ENCODE measurements around the gene RFLNA. TPM values are rescaled to one million over a fixed set of nuclear protein-coding genes. Genes with fewer than 3 reads are reported as not detected.

The RFLNA gene
- total and polyA plus RNA-seq, 5 donors = 0.22 to 0.82 (median 0.61) TPM

- Histone ChIP-seq H3K27me3 (ENCODE audit: control insufficient read depth, insufficient read depth) (no peaks in the 10 kb centered on the region), H3K4me1 (ENCODE audit: control insufficient read depth, insufficient read depth, low read length) (peaks cover 17% of the 10 kb centered on the region), H3K4me3 (ENCODE audit: low read length) (no peak overlapping the region), H3K9me3 (ENCODE audit: control insufficient read depth, low read length) (no peaks in the 10 kb centered on the region), H3K27ac (ENCODE audit: low read length) (peak overlapping the region; percentile 10)
- DNase-seq = peak in 1 of 3 donors; percentile 65
- no peak for ATAC-seq
- 86% methylated on average over 21 of the region's 21 CpGs for WGBS
- intact Hi-C loops (cut with DNase I) = loop anchor here in 1 of 4 donors (10.0 kb wide), 1 partner anchor 153 kb away; no protein-coding TSS in a partner anchor
Measured at GRCh38 chr12:124361074-124361970, 66.4 kb downstream of the RFLNA start.

GRCh38 chr12:124361996-124362395 is 67.1 kb downstream of the RFLNA start:
- DNase-seq (peak in 1 of 3 donors; percentile 58), ATAC-seq (no peak)
- H3K4me3 ChIP-seq (ENCODE audit: low read length) = no peak overlapping the region
- no peak overlapping the region for H3K27ac ChIP-seq (ENCODE audit: low read length)
- no peaks in the 10 kb centered on the region for H3K9me3 ChIP-seq (ENCODE audit: control insufficient read depth, low read length)
- no peaks in the 10 kb centered on the region for H3K27me3 ChIP-seq (ENCODE audit: control insufficient read depth, insufficient read depth)
- intact Hi-C loops (cut with DNase I) = loop anchor here in 1 of 4 donors (10.0 kb wide), 1 partner anchor 153 kb away; no protein-coding TSS in a partner anchor
- peaks cover 17% of the 10 kb centered on the region for H3K4me1 ChIP-seq (ENCODE audit: control insufficient read depth, insufficient read depth, low read length)
- 96% methylated on average over 15 of the region's 15 CpGs for WGBS

GRCh38 chr12:124363353-124363965 is 68.6 kb downstream of the RFLNA start:
- Histone ChIP-seq H3K27ac (ENCODE audit: low read length) (no peak overlapping the region), H3K27me3 (ENCODE audit: control insufficient read depth, insufficient read depth) (no peaks in the 10 kb centered on the region), H3K4me3 (ENCODE audit: low read length) (no peak overlapping the region), H3K9me3 (ENCODE audit: control insufficient read depth, low read length) (no peaks in the 10 kb centered on the region), H3K4me1 (ENCODE audit: control insufficient read depth, insufficient read depth, low read length) (peaks cover 17% of the 10 kb centered on the region)
- intact Hi-C loops (cut with DNase I) = loop anchor here in 1 of 4 donors (10.0 kb wide), 1 partner anchor 151 kb away; no protein-coding TSS in a partner anchor
- ATAC-seq (no peak), DNase-seq (no peak)
- WGBS = 69% methylated on average over 23 of the region's 23 CpGs

- Histone ChIP-seq H3K9me3 (ENCODE audit: control insufficient read depth, low read length) (no peaks in the 10 kb centered on the region), H3K27ac (ENCODE audit: low read length) (no peak overlapping the region), H3K4me3 (ENCODE audit: low read length) (no peak overlapping the region), H3K27me3 (ENCODE audit: control insufficient read depth, insufficient read depth) (no peaks in the 10 kb centered on the region), H3K4me1 (ENCODE audit: control insufficient read depth, insufficient read depth, low read length) (peaks cover 9% of the 10 kb centered on the region)
- WGBS = 88% methylated on average over 11 of the region's 11 CpGs
- intact Hi-C loops (cut with DNase I) = loop anchor here in 1 of 4 donors (10.0 kb wide), 1 partner anchor 150 kb away; no protein-coding TSS in a partner anchor
- no peak for ATAC-seq
- DNase-seq = no peak
Measured at GRCh38 chr12:124364543-124364942, 69.7 kb downstream of the RFLNA start.

Small RNAs within 50 kb of the gene (microRNA-seq; reads per million reads assigned to microRNA genes)
- gene MIR6880 = 0 to 0.42 reads per million in 2 donors

All from right cardiac atrium (tissue), 5 donors.